Adipocyte (in vitro differentiated cells): ENCODE data around the gene USH1C.

Experiments used
- DNase-seq: peaks from one replicate; pipeline ENCODE4 v3.0.0-alpha.2; 2015; ENCODE audit warnings: low read depth
- H3K27me3 ChIP-seq: replicated peaks from 2 replicates; pipeline ENCODE4 v1.7.0; 2013; ENCODE audit warnings: mild to moderate bottlenecking, low read length, moderate library complexity; ENCODE audit not compliant: control insufficient read depth, insufficient read depth
- H3K36me3 ChIP-seq: 2 replicates; pipeline ENCODE4 v1.7.0; 2013; ENCODE audit warnings: low read length, mild to moderate bottlenecking, moderate library complexity; ENCODE audit not compliant: control insufficient read depth, insufficient read depth, severe bottlenecking
- H3K4me1 ChIP-seq: 2 replicates; pipeline ENCODE4 v1.7.0; 2013; ENCODE audit warnings: mild to moderate bottlenecking, low read length, moderate library complexity; ENCODE audit not compliant: control insufficient read depth, insufficient read depth
- H3K4me3 ChIP-seq: 2 replicates; pipeline ENCODE4 v1.7.0; 2013; ENCODE audit warnings: mild to moderate bottlenecking, low read length, moderate library complexity
- H3K9ac ChIP-seq: 2 replicates; pipeline ENCODE4 v1.7.0; 2013; ENCODE audit warnings: mild to moderate bottlenecking, low read length, moderate library complexity
- H3K9me3 ChIP-seq: 2 replicates; pipeline ENCODE4 v1.7.0; 2013; ENCODE audit warnings: mild to moderate bottlenecking, low read length, moderate library complexity; ENCODE audit not compliant: control insufficient read depth

Gene USH1C

GRCh38 chr11:17462940-17463339, 81.3 kb downstream of the USH1C start:
- Histone ChIP-seq H3K27me3 (peaks cover 40% of the 10 kb centered on the region), H3K4me3 (no peak overlapping the region), H3K36me3 (no peaks in the 10 kb centered on the region), H3K4me1 (peaks cover 11% of the 10 kb centered on the region), H3K9me3 (no peaks in the 10 kb centered on the region), H3K9ac (no peak overlapping the region)
- no peak for DNase-seq

GRCh38 chr11:17460406-17460805, 83.8 kb downstream of the USH1C start:
- no peak overlapping the region for H3K4me3 ChIP-seq
- no peak for DNase-seq
- H3K9ac ChIP-seq = no peak overlapping the region
- peaks cover 59% of the 10 kb centered on the region for H3K27me3 ChIP-seq
- H3K36me3 ChIP-seq = no peaks in the 10 kb centered on the region
- H3K9me3 ChIP-seq = no peaks in the 10 kb centered on the region
- peaks cover 14% of the 10 kb centered on the region for H3K4me1 ChIP-seq

GRCh38 chr11:17459236-17459896, 84.8 kb downstream of the USH1C start:
- Histone ChIP-seq H3K27me3 (peaks cover 55% of the 10 kb centered on the region), H3K36me3 (no peaks in the 10 kb centered on the region), H3K9ac (no peak overlapping the region), H3K9me3 (no peaks in the 10 kb centered on the region), H3K4me3 (no peak overlapping the region), H3K4me1 (peaks cover 14% of the 10 kb centered on the region)
- DNase-seq = no peak

- Histone ChIP-seq H3K4me3 (peak overlapping the region; percentile 23), H3K4me1 (peaks cover 14% of the 10 kb centered on the region), H3K36me3 (no peaks in the 10 kb centered on the region), H3K9ac (no peak overlapping the region), H3K9me3 (no peaks in the 10 kb centered on the region), H3K27me3 (peaks cover 60% of the 10 kb centered on the region)
- DNase-seq = no peak
These were observed 85.9 kb downstream of the USH1C start for GRCh38 chr11:17458268-17458667.

- H3K4me3 ChIP-seq = peak overlapping the region; percentile 23
- H3K9ac ChIP-seq = no peak overlapping the region
- H3K4me1 ChIP-seq = peaks cover 14% of the 10 kb centered on the region
- no peaks in the 10 kb centered on the region for H3K9me3 ChIP-seq
- no peak for DNase-seq
- peaks cover 66% of the 10 kb centered on the region for H3K27me3 ChIP-seq
- no peaks in the 10 kb centered on the region for H3K36me3 ChIP-seq
These were observed 86.6 kb downstream of the USH1C start for GRCh38 chr11:17457396-17458173.

GRCh38 chr11:17452668-17453067, 91.5 kb downstream of the USH1C start:
- H3K4me3 ChIP-seq = no peak overlapping the region
- peaks cover 77% of the 10 kb centered on the region for H3K27me3 ChIP-seq
- H3K9ac ChIP-seq = no peak overlapping the region
- no peaks in the 10 kb centered on the region for H3K4me1 ChIP-seq
- no peak for DNase-seq
- no peaks in the 10 kb centered on the region for H3K9me3 ChIP-seq
- H3K36me3 ChIP-seq = no peaks in the 10 kb centered on the region

- Histone ChIP-seq H3K9me3 (no peaks in the 10 kb centered on the region), H3K4me1 (no peaks in the 10 kb centered on the region), H3K9ac (no peak overlapping the region), H3K4me3 (no peak overlapping the region), H3K27me3 (peaks cover 84% of the 10 kb centered on the region), H3K36me3 (no peaks in the 10 kb centered on the region)
- DNase-seq = no peak
These were observed 95.1 kb downstream of the USH1C start for GRCh38 chr11:17449158-17449557.

- Histone ChIP-seq H3K4me1 (no peaks in the 10 kb centered on the region), H3K4me3 (no peak overlapping the region), H3K36me3 (no peaks in the 10 kb centered on the region), H3K9me3 (peaks cover 2% of the 10 kb centered on the region), H3K9ac (no peak overlapping the region), H3K27me3 (peaks cover 67% of the 10 kb centered on the region)
- DNase-seq = no peak
These were observed 97.7 kb downstream of the USH1C start for GRCh38 chr11:17446482-17446881.

- Histone ChIP-seq H3K9me3 (peaks cover 13% of the 10 kb centered on the region), H3K27me3 (peaks cover 71% of the 10 kb centered on the region), H3K4me3 (no peak overlapping the region), H3K4me1 (no peaks in the 10 kb centered on the region), H3K36me3 (no peaks in the 10 kb centered on the region), H3K9ac (no peak overlapping the region)
- DNase-seq = no peak
These were observed 98.9 kb downstream of the USH1C start for GRCh38 chr11:17445240-17445795.

GRCh38 chr11:17443926-17444690, 100.1 kb downstream of the USH1C start:
- H3K36me3 ChIP-seq = no peaks in the 10 kb centered on the region
- no peaks in the 10 kb centered on the region for H3K4me1 ChIP-seq
- H3K9ac ChIP-seq = no peak overlapping the region
- H3K27me3 ChIP-seq = peaks cover 73% of the 10 kb centered on the region
- no peak overlapping the region for H3K4me3 ChIP-seq
- DNase-seq = no peak
- H3K9me3 ChIP-seq = peaks cover 13% of the 10 kb centered on the region
